ENCODE measurements around the gene FXN.
"Not testable (repeated sequence)": the region's sequence is repeated elsewhere in the genome, so short reads cannot be mapped to it uniquely, and the experiment has no call there.

FXN gene

DNA sequence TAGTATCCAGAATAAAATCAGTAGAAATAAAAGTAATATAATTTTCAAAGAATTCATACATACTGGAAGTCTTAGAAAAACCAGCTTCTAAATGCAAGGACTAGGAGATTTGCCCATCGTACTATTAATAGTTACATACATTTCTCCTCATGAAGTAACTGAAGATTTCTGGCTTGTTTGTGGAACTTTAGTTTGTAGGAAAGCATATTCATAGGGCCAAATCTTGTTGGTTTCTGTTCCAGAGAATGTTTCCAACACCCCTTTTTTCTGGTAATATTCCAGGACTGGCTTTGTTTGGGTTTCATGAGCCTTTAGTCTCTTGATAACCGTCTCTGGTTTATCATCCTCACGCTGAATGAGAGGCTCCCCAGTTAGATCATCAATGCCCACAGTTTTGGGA, 72.2 kb downstream of the FXN start:
- DNase-seq, result no peak

DNA sequence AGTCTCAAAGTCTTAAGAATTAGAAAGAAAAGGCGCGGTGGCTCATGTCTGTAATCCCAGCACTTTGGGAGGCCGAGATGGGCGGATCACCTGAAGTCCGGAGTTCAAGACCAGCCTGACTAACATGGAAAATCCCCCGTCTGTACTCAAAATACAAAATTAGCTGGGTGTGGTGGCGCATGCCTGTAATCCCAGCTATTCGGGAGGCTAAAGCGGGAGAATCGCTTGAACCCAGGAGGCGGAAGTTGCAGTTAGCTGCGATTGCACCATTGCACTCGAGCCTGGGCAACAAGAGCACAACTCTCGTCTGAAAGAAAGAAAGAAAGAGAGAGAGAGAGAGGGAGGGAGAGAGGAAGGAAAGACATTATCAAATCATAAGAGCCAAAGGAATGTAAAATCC, 73.2 kb downstream of the FXN start:
- DNase-seq, result not testable (repeated sequence)

DNA sequence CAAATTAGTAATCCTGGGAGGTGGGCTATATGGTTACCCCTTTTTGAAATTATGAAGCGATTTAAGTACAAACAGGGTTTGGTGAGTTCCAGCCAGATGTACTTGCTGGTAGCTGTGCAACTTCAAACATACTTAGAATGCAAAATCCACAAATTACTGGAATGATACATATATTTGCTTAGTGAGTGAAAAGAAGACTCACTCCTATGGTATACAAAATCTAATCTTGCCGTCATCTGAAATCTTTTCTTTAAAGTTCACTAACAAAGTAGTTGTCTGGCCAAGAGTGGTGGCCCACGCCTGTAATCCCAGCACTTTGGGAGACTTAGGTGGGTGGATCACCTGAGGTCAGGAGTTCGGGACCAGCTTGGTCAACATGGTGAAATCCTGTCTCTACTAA, 73.6 kb downstream of the FXN start:
- DNase-seq, result no peak

DNA sequence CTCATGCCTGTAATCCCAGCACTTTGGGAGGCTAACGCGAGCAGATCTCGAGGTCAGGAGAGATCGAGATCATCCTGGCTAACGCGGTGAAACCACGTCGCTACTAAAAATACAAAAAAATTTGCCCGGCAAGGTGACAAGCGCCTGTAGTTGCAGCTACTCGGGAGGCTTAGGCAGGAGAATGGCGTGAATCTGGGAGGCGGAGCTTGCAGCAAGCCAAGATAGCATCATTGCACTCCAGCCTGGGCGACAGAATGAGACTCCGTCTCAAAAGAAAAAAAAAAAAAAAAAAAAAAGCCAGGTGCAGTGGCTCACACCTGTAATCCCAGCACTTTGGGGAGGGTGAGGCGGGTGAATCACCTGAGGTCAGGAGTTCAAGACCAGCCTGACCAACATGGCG, 77.1 kb downstream of the FXN start:
- not testable (repeated sequence) for DNase-seq

DNA sequence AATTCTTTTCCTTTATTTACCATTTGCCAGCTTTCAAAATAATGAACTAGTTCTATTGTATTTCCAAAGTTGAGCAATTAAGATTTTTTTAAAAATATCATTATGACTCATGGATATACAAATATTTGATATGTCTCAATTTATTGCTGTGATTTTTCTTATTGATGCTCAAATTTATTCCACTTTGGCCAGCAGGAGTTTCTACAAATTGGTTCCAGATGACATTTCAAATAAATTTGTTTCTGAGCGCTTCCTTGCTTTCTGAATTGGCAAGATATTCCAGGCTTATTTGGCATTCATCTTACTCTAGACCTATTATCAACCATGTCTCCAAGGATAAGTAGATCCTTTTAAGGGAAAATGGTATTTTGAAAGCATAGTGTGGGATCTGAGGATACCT, 80.1 kb downstream of the FXN start:
- no peak for DNase-seq

DNA sequence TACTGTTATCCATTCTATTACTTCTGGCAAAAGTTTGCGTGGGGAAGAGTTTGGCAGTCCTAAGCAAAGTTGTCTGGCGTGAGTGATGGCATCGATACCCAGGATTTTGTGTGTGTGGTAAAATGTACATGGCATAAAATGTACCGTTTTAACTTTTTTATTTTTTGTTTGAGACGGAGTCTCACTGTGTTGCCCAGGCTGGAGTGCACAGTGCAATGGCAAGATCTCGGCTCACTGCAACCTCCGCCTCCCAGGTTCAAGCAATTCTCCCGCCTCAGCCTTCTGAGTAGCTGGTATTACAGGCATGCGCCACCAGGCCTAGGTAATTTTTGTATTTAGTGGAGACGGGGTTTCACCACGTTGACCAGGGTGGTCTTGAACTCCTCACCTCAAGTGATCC, 83.1 kb downstream of the FXN start:
- no peak for DNase-seq

DNA sequence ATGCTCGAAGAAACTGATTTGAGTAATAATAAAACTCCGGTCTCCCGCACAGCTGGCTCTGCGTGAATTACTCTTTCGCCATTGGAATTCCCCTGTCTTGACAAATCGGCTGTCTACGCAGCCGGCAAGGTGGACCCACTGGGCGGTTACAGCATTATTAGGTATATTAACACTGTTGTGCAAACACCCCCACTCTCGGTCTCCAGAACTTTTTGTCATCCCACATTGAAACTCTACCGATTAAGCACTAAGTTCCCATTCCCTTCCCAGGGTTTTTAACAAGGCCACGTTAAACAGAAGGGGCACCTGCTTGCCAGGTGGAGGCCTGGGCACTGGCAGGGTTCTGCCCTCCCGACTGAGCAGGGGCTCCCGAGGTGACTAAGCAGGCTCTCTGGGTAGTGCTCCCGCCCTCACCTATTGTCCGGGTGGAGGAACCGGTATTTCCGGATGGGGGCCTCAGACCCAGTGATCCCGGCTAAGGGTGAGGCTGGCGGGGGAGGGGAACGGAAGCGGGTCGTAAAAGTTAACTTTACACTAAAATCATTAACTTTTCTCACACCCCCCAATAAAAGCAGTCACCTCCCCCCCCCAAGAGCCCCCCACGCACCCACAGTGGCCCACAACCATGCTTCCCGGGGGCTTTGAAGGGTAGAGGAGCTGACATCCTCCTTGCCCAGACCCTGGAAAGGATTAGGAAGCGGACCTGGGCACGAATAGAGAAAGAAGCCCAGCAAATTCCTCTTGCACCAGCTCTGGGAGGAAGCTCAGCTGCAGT, 85.0 kb downstream of the FXN start:
- no peak for DNase-seq

DNA sequence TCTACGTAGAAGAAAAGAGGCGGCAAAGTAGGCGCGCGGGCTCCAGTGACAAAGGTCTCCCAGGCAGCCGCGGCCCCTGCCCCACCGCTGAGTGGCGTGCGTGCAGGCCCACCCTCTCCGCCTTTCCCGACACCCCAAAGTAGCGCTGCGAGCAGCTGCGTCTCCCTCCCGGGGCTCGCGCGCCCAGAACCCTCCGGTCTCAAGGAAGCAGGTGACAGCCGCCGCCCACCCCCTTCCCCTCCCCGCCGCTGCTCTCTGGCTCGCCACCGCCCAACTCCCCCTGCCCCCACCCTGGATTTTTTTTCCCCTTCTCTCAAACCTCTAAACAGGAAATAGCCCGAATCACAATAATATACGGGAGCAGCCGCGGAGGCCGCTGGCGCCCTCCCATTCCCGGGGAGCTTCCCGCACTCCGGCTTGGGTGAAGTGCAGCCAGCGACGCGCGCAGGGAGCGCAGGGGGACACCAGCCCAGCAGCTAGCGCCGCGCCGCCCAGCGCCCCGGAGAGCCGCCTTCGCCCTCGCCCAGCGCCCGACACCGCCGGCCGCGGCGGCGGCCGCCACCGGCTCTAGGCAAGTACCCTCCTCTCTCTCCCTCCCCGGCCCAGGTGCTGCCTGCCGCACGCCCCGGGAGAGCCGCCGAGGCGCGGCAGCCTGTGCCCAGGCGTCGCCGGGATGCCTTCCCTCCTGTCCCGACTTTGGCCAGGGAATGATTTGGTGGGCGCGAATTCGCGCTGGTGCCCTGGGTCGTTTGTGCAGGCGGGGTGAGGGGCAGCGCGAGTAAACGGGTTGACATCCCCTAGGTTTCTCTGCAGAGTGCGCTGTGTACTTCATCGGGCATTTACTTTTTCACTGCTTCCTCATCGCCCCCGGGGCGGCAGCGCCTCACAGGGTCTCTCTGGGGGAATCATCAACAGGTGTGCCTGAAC, 85.9 kb downstream of the FXN start:
- DNase-seq, result peak; percentile 53

DNA sequence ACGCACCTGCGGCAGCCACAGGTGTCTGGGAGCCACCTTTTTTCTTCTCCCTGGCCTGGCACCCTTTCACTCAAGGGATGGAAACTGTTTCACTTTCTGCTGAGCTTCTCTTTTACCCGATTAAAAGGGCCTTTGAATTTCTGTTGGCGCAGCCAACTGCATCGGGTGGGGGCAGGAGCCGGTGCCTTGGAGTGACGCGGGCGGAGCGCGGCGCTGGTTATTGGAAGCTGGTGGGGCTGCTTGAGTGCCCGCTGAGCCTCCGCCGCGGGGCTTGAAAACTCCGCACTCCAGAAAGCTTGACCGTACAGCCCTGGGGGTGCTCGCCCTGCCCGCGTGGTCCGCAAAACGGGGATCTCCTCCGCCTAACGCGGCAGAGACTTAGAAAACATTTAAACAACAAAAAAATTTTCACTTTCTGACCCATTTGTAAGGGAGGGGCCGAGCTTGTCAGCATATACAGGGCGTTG, 86.6 kb downstream of the FXN start:
- DNase-seq, result peak; percentile 76

DNA sequence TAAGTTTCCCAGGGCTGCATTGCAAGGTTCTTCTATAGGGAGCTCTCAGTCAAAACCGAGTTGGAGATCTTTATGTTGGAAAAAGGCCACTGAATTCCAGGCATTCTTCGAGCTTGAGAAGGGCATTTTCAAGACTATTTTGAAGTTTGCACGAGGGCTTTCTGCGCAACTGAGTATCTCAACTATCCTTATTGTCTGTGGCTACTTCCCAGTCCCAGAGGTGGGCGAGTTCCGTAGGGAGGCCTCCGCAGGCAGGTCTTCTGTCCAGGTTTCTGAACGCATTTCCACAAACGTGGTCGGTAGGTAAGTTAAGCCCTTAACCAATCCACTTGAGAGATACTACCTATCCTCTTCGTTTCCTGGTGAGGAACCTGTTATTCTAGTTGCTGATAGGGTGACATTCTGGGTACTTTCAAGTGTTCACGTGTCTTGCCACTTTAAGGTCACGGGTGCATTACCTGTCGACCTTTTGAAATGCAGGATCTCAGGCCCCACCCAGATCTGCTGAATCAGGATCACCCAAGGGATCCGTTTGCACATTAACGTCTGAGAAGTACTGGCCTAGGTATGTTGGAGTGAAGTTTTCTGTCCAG, 87.1 kb downstream of the FXN start:
- no peak for DNase-seq

DNA sequence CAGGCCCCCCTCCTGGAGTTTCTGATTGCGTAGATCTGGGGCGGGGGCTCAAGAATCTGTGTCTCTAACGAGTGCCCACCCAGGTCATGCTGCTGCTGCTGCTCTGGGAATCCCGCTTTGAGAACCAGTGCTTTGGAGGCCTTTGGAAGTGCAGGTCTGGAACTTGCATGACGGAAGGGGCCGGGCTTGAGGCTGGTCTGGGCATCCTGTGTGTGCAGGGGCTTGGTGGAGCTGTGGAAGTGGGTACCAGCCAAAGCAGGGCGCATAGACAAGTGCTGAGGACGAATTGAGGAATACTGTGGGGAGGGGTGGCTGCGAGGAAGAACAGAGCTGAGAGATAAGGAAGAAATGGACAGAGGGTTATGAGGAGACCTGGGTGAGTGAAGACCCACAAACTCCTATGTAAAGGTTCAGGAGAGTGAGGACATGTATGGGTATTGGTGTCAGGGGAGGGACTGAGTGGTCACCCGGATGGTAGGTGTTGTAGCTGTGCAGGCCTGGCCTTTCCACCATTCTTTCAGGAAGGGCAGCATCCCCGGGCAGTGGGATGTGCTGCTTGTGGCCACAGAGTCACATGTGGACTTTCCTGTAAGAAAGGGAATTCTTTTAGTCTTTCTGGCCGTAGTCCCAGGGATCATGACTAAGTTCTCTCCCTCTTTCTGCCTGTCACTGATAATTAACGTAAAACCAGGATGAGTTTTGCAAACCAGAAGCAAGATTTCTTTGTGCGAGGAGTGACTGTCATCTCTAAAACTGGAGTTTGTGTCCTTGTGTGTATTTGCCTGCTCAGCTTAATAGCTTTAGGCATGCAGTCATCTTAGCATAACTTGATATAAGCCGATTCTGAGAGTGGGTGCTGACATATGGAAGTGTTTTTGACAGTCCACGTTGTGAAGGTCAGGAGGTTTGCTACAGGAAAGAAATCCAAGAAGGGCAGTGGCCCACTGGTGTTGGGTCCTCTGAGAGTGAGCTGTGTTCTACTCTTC, 95.2 kb downstream of the FXN start:
- no peak for DNase-seq

DNA sequence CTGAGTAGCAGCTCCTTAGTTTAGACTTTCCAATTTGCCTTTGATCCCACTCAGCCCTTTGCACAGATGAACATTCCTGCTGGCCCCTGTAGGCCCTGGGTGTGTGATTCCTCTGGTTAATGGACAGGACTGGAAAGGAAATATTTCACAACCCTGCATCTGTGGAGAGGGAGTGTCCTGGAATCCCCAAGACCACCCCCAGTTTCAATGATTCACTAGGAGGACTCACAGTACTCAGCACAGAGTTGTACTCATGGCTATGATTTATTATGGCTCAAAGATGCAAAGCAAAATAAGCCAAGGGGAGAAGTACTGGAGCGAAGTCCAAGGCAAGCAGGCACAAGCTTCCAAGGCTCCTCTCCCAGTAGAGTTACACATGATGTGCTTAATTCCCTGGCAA, 96.1 kb downstream of the FXN start:
- no peak for DNase-seq

DNA sequence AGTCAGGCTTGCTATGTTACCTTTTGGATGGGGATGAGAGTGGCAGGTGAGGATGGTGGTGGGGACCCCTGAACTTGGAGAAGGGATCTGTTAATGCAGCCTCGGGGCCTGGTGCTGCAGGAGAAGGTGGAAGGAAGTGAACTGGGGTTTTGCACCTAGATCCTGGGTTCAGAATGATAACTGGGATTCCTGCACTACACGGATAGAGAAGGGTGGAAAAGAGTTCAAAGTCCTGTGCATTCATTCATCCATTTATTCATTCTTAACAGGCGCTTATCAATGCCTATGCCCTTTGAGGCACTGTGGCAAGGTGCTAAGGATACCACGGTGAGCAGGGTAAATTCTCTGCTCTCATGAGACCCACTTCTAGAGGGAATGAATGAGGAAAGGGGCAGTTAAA, 96.8 kb downstream of the FXN start:
- no peak for DNase-seq

DNA sequence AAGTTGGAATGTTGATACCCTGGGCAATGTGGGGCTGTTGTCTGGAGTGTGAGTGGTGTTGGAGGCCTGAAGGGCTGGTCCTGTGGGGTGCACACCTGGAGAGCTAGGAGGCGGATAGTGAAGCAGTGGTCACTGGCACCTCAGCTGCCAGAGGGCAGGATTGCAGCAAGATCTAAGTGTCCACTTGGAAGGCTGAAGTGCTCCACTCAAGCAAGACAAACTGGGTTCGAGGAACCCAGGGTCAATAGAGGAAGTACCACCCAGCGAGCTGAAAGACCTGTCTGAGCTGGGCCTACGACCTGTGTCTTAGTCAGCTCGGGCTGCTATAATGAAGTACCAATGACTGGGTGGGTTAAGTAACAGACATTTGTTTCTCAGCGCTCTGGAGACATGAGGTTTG, 98.9 kb downstream of the FXN start:
- no peak for DNase-seq

DNA sequence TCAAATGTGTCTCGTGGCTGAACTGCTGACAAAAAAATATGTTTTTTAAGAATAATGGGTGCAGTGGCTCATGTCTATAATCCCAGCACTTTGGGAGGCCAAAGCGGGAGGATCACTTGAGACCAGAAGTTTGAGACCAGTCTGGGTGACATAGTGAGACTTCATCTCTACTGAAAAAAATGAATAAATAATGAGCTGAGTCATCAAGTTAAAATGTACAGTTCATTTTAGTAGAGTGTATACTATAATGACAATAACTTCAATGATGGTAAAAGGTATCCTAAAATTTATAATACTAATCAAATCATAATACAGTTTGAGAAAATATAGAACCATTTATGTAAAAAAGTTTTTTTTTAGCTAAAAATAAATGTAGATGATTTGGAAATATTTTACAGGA, 100.6 kb downstream of the FXN start:
- DNase-seq, result no peak

DNA sequence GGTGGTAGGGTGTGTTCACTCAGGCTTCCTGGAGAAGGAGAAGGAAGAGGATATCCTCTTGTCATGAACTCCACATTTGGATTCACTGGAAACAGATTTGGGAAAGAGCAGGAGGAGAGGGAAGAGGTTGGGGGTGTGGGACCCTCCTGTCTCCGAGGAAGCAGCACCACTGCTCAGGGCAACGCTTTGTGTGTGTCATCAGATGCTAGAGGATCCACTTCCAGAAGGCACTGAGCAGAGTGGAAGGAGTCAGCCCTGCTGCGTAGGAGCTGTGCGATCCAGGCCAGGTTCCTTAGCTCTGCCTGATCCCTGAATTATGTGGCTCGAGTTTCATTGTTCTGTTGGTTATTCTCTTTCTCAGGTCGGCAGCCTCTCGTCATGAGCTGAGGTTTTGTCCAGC, 101.2 kb downstream of the FXN start:
- DNase-seq, result no peak

DNA sequence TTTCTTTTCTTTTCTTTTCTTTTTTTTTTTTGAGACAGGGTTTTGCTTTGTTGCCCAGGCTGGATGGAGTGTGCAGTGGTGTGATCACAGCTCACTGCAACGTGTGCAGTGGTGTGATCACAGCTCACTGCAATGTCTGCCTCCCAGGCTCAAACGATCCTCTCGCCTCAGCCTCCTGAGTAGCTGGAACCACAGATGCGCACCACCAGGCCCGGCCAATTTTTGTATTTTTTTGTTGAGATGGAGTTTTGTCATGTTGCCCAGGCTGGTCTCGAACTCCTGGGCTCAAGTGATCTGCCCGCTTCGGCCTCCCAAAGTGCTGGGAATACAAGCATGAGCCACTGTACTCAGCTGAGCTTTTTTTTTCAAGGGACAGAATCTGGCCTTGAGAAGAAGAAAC, 101.8 kb downstream of the FXN start:
- no peak for DNase-seq

DNA sequence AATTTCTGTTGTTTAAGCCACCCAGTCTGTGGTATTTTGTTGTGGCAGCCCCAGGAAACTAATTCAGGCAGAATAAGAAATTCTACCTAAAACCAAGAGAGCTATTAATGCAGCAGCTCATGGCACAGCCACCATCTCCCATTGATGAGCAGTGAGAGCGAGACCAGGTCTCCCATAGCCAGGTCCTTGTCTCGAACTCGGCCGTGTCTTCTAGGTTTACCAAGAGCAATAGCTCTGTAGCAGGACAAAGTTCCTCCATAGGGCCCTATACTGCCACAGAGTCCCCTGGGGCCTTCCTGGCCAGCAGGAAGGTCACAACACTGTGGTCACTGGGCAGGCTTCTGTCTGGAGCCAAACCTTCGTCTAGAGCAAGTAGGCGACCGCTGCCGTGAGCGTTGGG, 104.0 kb downstream of the FXN start:
- DNase-seq, result no peak

DNA sequence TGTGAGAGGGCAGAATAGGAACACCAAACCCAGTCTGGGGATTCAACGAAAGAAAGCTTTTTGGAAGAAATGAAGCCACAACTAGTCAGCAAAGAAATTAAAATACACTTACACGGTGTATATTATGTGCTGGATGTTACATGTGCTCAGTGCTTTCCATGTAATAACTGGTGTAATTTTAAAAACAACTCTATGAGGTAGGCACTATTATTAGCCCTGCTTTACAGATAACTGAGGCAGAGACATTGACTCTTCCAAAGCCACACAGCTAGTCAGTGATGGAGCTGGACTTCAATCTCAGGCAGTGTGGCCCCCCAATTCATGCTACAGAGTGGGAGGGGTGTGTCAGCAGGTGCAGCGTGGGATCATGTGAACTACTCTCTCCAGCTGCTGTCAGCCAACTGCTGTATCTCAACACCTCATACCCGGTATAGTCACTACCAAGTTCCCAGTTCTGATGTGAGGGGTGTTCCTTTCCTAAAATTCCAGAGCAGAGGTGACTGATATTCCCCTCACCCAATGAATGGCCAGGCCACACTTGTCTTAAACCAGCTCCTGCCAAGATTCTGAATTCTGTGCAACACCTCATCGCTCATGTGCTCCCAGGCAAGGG, 104.7 kb downstream of the FXN start:
- no peak for DNase-seq

DNA sequence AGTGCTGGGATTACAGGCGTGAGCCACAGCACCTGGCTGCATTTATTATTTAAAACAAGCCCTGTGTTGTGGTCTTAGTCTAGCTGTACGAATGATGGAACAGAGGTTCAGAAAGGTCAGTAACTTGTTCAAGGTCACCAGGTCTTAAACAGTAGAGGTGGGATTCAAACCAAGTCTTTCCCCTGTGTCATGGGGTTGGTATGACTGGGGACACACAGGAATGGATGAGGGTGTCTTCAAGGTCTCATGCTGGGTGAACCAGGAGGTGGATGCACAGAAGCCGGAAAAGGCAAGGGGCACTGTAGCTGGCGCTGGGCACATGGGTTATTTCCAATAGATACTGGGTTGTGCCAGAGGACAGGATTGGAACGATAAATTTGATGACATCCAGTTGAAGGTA, 106.3 kb downstream of the FXN start:
- no peak for DNase-seq

DNA sequence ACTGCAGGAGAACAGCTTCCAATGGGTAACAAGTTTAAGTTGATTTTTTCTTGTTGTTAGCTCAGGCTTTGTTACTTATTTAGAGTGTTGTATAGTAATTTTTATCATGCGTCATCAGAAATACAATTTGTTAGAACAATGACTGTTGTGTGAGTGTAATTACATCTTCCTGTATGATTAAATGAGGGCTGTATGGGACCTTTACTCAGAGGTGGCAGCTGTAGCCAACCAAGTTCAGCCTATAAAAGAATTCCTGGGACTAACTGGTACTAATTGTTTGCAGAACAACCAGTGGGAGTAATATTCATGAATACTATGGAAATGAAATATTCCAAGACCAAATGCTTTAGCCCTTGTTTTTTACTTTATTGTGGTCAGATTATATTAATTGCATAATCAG, 107.7 kb downstream of the FXN start:
- no peak for DNase-seq

DNA sequence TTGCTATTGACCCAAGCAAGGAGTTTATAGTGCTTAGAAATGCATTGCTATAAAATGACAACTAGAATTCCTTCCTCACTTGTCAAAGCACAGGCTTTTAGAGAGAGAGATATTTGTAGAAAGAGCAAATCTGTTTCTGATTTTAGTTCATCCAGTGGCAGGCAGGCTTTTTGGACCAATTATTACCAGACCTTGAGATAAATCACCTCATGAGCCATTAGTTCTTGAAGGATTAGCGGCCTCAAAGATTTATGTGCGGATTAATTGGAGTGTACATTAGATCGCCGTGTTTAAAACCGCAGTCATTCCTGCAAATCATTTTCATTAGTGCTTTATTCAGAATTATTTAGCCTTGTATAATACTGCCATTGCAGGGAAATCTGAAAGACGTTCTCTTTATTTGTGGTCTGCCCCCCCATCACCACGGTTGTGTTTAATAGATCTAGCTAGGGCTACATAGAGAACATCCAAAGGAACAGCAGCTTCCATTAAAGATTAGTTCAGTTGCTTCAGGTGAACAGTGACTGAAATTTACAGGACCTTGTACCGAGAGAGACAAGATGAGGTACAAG, 109.7 kb downstream of the FXN start:
- no peak for DNase-seq

Measured in left hindlimb (tissue), 1 donor.